Epithelial cell of prostate (primary cell): Measurements from ENCODE around the gene ATP9B.
"Not testable (repeated sequence)": the region's sequence is repeated elsewhere in the genome, so short reads cannot be mapped to it uniquely, and the experiment has no call there.

ENCODE experiments used
- DNase-seq: peaks from one replicate; pipeline ENCODE4 v3.0.0-alpha.2; 2011; ENCODE audit warnings: low read depth, low spot score
- H3K27ac ChIP-seq: fragments of 450-650 bp; 2 replicates; pipeline ENCODE4 v1.5.1; 2017; ENCODE audit warnings: mild to moderate bottlenecking

Gene ATP9B

DNA sequence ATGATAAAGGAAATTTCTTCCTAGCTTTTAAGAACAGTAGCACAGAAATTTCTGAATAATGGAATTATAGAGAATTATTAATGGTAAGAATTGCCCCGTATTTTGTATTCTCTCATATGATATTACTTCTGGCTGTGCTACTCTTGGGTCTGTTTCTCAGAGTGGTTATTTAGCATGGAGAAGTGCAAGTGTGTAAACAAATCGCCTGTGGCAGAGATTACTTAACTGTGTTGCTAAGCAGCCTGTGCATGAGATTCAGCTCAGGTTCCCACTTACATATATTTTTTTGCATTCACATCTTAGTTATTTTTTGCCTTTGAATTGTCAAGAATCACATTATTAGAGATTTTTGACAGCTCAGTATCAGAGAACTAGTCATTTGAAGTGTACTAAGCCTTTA is 246.4 kb downstream of the ATP9B start:
- H3K27ac ChIP-seq: no peak overlapping the region
- no peak for DNase-seq

DNA sequence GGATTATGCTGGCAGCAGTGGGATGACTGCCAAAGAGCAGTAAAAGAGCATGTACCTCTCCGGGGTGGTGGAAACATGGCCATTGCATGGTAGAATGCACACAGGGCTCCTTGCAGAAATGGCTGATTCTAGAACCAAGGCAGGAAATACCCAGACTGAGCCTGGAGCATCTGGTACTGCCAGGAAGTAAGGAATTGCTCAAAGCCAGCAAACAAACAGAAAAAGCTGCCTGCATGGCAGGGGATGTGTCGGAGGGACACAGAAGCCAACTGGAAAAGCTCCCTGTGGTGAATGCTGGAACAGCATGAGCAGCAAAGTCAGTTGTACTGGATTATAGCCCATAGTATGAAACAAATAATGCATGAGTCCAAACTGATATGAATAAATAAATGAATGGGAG is 248.5 kb downstream of the ATP9B start:
- DNase-seq: no peak
- H3K27ac ChIP-seq: no peak overlapping the region

DNA sequence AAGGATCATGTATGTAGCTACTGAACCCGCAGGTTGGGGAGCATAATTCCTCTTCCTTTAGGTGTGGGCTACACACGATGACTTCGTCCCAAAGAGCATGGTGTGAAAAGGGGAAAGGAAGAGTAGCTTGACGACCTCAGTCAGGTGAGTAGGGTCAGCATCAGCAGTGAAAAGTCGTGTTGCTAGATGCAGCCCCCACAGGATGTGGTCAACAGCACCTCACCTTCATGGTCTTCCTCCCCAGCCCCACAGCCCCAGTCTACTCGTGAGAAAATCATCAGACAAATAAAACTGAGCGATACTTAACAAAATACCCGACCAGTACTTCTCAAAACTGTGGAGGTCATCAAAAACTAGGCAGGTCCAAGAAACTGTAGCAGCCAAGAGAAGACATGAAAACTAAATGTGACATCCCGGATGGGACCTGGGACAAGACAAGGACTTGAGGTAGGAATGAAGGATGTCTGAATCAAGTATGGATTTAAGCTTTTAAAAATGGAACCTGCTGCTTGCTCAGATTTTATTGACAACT is 249.0 kb downstream of the ATP9B start:
- H3K27ac ChIP-seq: no peak overlapping the region
- DNase-seq: no peak

DNA sequence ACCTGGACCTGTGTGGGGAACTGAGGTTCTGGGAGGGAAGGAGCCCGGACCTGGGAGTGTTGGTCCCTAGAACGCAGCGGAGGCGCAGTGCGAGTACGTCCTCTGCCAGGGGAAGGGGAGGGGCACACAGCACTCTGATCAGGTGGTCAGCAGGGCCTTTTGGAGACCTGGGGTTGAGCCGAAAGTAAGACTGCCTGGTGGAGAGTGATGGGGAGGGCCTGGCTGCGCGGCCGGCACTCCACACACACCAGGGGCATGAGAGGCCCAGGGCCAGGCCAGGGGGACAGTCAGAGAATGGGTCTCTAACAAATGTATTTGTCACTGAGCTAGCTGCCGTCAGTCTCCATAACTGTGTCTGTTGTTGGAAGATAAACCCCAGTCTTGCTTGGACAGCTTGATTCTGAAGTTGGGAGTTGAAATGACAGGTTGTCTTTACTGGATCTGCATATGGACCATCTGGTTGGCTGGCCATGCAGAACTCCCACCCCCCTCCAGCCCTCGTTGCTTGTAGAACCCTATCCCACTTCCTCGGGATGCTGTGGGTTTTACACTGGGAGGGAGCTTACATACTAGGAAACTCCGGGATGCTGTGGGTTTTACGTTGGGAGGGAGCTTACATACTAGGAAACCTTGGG is 251.1 kb downstream of the ATP9B start:
- no peak overlapping the region for H3K27ac ChIP-seq
- DNase-seq: no peak

DNA sequence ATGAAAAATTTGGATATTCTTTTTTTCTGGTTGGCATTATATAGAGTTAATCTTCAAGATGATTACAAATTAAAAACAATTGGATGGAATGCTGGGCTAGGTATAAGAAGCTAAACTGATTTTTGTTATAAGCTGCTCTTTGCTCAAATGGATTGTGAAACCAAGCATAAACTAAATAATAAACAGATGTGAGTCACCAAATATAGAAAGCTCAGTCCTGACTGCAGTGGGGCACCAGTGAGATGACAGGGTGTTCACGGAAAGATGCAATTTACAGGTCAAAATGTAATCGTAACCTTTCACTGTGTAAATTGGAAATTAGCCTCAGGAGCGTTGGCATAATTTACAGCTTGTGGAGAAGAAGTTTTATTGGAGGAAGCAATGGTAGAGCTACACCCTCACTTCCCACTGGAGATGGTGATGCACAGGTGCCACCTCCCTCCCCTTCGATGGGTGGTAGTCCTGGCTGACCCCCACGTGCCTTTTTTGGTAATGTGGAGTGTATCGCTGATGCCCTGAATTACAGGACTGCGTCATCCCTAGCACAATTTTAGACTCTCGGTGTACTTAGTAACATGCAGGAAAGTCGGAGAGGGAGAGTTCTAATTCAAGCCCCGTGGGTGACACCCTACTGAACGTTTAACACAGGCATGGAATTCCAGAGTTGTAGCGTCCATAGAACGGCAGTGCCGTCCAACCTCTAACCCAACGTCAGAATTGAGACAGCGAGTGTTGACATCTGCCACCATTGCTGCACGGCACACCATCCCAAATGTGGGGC is 252.6 kb downstream of the ATP9B start:
- no peak overlapping the region for H3K27ac ChIP-seq
- no peak for DNase-seq

DNA sequence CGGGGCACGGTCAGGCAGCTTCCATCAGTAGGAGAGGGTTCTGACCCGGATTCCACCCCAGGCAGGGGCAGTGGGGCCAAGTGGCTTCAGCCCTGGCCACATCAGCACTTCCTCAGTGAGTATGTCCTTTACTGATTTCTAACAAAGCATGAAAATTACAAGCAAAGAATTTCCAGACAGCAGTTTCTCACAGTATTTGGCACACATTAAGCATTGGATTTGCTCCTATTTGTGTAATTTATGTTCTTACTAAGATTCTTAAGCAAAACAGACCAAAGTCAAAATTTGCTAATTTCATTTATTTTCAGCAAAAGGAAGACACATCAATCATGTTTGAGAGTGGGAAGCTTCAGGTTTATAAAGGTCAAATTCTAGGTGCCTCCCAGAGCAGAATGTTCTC is 253.2 kb downstream of the ATP9B start:
- H3K27ac ChIP-seq: no peak overlapping the region
- DNase-seq: no peak

DNA sequence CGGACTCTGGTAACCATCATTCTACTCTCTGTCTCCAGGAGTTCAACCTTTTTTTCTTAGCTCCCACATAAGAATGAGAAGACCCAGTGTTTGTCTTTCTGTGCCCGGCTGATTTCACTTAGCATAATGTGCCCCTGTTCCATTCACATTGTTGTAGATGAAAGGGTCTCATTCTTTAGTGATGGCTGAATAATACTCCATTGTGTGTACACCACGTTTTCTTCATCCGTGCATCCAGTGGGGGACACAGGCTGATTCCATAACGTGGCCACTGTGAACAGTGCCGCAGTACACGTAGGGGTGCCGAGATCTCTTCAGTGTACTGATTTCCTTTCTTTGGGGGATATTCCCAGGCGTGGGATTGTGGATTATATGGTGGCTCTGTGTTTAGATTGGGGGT is 254.3 kb downstream of the ATP9B start:
- no peak for DNase-seq
- H3K27ac ChIP-seq: no peak overlapping the region

DNA sequence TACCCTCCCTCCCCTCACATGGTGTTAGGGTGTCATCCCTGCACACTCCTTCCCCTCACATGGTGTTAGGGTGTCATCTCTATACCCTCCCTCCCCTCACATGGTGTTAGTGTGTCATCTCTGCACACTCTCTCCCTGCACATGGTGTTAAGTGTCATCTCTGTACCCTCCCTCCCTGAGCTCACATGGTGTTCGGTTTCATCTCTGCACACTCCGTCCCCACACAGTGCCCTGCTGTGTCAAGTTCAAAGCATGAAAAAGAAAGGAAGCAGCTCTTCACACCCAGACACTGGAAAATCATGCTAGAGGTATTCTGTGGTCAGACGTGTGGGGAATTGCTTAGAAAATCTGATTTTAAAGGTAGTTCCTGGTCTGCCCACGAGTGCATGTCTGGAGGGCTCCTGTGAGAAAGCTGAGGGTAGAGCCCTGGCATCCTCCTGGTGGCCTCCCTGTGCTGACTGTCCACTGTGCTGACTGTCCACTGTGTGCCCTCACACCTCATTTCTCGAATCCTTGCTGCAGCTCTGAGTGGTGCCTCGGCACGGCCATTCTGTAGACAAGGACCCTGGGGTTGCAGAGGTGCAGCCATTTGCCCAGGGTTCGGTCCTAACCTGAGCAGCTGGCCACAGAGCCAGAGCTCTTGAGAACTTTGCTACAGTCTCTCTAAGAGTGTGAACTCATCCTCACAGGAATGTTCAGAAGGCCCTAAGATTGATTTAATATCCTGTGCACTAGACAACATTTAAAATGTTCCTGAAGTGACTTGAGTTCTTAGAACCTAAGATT is 257.4 kb downstream of the ATP9B start:
- H3K27ac ChIP-seq: no peak overlapping the region
- no peak for DNase-seq

DNA sequence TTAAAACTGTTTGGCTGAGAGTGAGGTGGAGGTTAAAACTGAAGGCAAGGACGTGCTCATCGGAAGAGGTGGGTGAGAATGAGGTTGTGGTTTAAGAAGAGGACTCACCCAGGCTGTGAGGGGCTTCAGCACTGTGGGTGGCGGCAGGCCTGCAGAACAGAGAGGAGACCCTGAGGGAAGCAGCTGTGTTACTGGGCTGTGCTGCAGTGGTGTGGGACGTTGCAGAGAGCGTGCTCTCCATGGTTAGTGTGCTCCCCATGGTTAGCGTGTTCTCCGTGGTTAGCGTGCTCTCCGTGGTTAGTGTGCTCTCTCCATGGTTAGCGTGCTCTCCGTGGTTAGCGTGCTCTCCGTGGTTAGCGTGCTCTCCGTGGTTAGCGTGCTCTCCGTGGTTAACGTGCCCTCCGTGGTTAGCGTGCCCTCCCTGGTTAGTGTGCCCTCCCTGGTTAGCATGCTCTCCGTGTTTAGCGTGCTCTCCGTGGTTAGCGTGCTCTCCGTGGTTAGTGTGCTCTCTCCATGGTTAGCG is 258.1 kb downstream of the ATP9B start:
- DNase-seq: no peak
- H3K27ac ChIP-seq: no peak overlapping the region

DNA sequence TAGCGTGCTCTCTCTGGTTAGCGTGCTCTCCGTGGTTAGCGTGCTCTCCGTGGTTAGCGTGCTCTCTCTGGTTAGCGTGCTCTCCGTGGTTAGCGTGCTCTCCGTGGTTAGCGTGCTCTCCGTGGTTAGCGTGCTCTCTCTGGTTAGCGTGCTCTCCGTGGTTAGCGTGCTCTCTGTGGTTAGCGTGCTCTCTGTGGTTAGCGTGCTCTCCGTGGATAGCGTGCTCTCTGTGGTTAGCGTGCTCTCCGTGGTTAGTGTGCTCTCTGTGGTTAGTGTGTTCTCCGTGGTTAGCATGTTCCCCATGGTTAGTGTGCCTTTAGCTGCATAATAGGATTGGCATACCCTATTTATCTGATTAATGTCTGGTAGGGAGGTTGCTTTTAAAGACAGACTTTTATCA is 258.7 kb downstream of the ATP9B start:
- not testable (repeated sequence) for DNase-seq, H3K27ac ChIP-seq

DNA sequence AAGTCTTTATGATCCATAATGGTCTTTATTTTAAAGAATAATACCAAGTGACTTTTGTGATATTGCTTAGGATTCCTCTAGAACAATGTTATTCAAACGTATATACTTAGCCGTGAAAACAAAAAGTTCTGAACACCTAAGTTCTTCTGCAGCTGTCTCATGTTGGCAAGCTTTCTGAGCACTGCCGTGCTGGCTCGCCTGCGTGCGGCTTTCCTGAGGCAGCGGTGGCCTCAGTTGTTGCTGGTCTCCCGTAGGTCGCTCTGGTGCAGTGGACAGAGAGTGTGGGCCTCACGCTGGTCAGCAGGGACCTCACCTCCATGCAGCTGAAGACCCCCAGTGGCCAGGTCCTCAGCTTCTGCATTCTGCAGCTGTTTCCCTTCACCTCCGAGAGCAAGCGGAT is 259.7 kb downstream of the ATP9B start:
- no peak overlapping the region for H3K27ac ChIP-seq
- no peak for DNase-seq

DNA sequence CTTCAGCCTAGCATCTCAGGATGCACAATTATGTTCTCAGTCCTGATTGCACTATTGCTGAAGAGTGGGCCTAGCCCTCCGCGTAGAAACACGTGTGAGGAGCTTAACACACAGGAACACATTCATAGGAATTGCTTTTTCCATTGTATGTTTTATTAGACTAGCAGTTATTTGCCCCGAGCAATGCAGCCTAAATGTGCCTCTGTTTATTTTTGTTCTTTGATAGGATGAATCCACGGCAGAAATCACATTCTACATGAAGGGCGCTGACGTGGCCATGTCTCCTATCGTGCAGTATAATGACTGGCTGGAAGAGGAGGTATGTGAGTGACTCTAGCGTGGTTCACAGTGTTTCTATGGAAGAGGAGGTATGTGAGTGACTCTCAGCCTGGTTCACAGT is 260.6 kb downstream of the ATP9B start:
- DNase-seq: no peak
- no peak overlapping the region for H3K27ac ChIP-seq

DNA sequence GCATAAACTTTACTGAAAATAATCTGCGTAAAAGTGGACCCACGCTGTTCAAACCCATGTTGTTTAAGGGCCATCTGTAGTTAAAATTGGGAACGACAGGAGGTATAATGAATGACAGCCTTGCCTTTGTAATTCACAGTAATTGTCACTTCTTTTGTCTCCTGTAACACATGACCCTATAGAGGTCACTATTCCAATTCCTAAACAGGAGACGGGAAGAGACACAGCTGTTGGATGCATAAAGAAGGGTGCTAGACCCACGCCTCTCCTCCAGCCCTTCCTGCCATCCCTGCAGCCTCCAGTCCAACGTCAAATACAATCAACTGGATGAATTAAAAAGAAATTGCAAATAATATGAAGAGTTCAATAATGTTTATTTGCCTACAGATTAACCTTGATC is 263.5 kb downstream of the ATP9B start:
- H3K27ac ChIP-seq: no peak overlapping the region
- DNase-seq: no peak

DNA sequence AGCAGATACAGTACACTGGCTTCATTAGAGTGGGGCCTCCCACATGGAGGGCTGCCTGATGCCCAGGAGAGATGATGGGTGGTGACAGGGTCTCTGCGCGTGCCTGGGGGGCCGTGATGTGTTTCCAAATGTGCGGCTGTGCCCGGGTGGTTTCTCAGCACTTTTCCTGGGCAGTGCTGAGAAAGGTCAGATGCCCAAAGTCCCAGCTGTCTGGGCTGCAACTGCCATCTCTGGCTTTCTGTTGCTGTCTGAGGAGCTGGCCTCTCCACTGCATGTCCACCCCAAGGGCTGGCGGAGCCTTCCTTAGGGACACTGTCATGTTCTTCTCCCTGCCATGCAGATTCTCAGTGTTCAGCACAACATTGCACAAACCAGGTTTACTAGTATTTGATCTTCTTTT is 263.9 kb downstream of the ATP9B start:
- no peak overlapping the region for H3K27ac ChIP-seq
- no peak for DNase-seq

DNA sequence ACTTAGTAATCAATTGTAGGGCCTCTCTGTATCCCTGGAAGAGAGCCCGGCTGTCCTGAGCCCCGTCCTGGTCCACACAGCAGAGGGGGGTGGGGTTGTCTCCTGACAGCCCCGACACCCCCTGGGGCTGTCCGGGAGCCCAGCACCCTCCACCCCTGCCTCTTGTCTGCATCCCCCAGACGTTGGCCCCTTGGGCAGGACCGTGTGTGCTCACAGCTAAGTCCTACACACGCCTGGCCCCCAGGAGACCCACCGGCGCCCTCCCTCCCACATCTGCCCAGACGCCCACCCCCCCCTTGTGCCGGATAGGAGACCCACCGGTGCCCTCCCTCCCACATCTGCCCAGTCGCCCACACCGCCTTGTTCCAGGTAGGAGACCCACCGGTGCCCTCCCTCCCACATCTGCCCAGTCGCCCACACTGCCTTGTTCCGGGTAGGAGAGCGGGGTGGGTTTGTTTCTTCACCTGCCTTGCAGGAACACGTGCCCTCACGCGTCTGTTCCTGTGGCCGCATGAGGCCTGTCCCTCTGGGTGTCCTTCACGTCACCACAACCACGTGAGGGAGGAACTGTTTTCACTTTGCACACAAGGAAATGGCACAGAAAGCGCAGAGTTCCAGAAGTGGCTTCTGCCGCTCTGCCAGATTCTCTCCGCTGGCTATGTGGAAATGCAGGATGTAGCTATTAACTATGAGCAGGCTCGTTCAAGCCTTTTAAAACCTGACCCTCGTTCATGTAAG is 265.5 kb downstream of the ATP9B start:
- no peak overlapping the region for H3K27ac ChIP-seq
- no peak for DNase-seq

DNA sequence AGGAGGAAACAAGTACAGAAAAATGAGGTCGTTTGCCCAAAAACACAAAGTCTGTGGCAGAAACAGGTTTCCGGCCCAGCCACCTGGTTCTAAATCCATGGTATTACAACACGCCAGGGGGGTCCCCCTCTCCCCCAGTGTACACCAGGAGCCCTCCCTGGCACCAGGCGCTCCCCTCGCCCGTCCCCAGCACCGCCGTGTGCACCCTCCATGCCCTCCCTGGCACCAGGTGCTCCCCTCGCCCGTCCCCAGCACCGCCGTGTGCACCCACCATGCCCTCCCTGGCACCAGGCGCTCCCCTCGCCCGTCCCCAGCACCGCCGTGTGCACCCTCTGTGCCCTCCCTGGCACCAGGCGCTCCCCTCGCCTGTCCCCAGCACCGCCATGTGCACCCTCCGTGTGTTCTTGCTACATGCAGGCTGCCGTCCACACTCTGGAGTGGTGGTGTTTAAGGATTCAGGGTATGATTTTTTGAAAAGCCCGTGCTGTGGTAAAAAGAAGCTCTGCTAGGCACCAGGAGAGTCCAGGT is 266.7 kb downstream of the ATP9B start:
- H3K27ac ChIP-seq: no peak overlapping the region
- no peak for DNase-seq

DNA sequence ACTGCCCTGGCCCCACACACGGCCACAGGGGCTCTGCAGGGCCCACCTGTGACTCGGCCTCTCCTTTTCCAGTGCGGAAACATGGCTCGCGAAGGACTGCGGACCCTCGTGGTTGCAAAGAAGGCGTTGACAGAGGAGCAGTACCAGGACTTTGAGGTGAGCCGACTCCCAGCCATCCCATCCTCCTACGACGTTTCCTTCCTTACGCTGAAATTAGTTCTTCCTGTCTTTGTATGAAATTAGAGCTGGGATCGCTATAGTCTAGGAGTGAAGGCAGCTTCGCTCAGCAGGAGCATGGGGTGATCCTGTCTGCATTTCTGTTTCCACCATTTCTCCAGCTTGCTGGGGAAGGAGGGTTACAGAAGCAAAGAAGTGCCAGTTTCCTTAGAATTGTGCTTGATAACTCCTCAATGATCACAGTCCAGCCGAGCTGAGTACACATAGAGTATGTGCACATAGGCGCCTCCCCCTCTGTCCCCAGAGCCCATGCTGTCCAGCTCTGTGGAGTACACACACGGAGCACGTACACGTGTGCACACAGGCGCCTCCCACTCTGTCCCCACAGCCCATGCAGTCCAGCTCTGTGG is 267.5 kb downstream of the ATP9B start:
- H3K27ac ChIP-seq: no peak overlapping the region
- no peak for DNase-seq

DNA sequence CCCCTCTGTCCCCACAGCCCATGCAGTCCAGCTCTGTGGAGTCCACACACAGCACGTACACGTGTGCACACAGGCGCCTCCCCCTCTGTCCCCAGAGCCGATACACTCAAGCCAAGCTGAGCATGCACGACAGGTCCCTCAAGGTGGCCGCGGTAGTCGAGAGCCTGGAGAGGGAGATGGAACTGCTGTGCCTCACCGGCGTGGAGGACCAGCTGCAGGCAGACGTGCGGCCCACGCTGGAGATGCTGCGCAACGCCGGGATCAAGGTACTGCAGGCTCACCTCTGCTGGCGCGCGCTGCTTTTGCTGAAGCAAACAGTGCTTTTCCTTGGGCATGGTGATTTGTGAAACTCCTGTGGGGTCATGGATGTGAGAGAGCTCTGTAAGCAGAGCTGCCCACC is 268.0 kb downstream of the ATP9B start:
- DNase-seq: no peak
- no peak overlapping the region for H3K27ac ChIP-seq

DNA sequence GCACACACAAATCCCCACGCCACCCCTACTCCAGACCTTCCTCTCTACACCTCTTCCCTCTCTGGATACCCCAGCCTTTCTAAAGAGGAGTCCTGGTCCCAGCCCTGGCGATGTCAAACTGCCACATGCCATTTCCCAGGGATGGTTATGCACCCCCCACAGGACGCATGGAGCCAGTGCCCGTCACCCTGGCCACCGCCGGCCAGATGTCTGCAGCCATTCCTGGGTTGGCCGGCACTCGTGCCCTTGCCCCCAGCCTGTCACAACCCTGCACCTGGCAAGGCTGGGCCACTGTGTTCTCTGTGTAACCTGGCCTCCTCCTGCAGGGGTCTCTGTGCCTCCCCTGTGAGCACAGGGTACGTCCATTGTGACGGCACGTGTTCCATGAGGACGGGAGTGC is 268.4 kb downstream of the ATP9B start:
- H3K27ac ChIP-seq: no peak overlapping the region

More for the DNA sequence above, 268.4 kb downstream of the ATP9B start:
- no peak for DNase-seq
